HEK293T (cell line): ENCODE results near the gene NHLRC2.

ENCODE experiments used
- BHLHE40 ChIP-seq: fragments of 450-650 bp; IDR thresholded peaks from 2 replicates; pipeline ENCODE4 v1.6.1; 2016; ENCODE audit warnings: mild to moderate bottlenecking, moderate library complexity, borderline replicate concordance
- CTBP1 ChIP-seq: fragments of 450-650 bp; IDR thresholded peaks from 2 replicates; pipeline ENCODE4 v1.6.1; 2016; ENCODE audit warnings: borderline replicate concordance
- FOXA1 ChIP-seq: fragments of 450-650 bp; IDR thresholded peaks from 2 replicates; pipeline ENCODE4 v1.6.1; 2016; ENCODE audit warnings: mild to moderate bottlenecking
- L3MBTL2 ChIP-seq: fragments of 450-650 bp; conservative IDR thresholded peaks from 2 replicates; pipeline ENCODE4 v1.6.1; 2016; ENCODE audit warnings: mild to moderate bottlenecking
- SP1 ChIP-seq: fragments of 450-650 bp; IDR thresholded peaks from 2 replicates; pipeline ENCODE4 v1.6.1; 2017
- ZNF384 ChIP-seq: fragments of 450-650 bp; IDR thresholded peaks from 2 replicates; pipeline ENCODE4 v1.6.1; 2016
- TF ChIP-seq, protein P1 (sequence below): fragments of 450-650 bp; IDR thresholded peaks from 2 replicates; pipeline ENCODE4 v1.6.1; 2016

DNA sequence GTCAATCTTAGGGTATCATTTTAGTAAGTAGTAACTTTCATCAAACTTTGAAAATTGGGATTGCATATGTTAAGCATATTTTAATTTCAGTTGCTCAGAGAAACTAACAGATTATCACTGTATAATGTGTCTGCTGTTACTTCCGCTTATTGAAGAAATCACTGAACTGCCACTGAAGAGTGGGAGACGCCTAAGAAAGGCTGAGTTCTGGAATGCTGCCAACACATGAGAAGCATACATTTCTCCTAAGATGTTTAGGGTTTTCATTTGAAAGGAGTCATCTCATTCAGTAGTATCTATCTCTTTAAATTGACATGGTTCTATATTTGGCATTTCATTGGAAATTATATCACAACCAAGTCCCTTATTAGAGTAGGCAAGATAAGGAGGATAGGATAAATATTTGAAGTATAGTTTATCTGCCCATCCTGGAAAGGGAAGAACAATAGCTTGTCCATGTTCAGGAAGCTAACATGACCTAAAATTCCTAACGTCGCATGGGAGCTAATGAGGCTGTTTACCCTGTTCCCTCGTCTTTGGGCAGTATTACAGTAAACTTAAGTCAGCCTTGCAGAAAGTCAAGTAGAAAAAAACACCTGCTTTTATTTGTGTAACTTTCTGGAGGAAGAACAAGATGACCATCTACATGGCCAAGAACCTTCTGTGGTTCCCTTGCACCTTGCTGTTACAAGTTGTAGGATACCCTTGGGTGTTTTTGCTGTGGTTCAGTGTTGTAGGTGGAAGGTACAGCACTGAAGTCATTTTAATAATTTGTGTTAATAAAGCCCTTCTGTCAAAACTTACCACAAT lies 67.3 kb downstream of the NHLRC2 start:
- TF ChIP-seq, protein P1, sequence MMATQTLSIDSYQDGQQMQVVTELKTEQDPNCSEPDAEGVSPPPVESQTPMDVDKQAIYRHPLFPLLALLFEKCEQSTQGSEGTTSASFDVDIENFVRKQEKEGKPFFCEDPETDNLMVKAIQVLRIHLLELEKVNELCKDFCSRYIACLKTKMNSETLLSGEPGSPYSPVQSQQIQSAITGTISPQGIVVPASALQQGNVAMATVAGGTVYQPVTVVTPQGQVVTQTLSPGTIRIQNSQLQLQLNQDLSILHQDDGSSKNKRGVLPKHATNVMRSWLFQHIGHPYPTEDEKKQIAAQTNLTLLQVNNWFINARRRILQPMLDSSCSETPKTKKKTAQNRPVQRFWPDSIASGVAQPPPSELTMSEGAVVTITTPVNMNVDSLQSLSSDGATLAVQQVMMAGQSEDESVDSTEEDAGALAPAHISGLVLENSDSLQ: no peak
- no peak for TF ChIP-seq BHLHE40
- TF ChIP-seq ZNF384: no peak
- TF ChIP-seq L3MBTL2: no peak
- TF ChIP-seq FOXA1: no peak
- no peak for TF ChIP-seq CTBP1
- TF ChIP-seq SP1: no peak
